Muscle layer of colon (tissue), 2 donors: Measurements from ENCODE around the gene JMJD7.

Experiments used
- H3K27ac ChIP-seq: one replicate; pipeline ENCODE4 v1.7.0; 2013; ENCODE audit warnings: low read depth, mild to moderate bottlenecking, low read length, moderate library complexity
- H3K27me3 ChIP-seq, 2 donors: one replicate each; pipeline ENCODE4 v1.7.0; 2013; ENCODE audit warnings: low read length in 2 of 2, mild to moderate bottlenecking in 2 of 2; ENCODE audit not compliant: insufficient read depth in 2 of 2, control insufficient read depth in 1 of 2
- H3K36me3 ChIP-seq: one replicate; pipeline ENCODE4 v1.7.0; 2013; ENCODE audit warnings: mild to moderate bottlenecking, low read length; ENCODE audit not compliant: insufficient read depth
- H3K4me1 ChIP-seq: one replicate; pipeline ENCODE4 v1.7.0; 2013; ENCODE audit warnings: mild to moderate bottlenecking, low read length; ENCODE audit not compliant: insufficient read depth
- H3K4me3 ChIP-seq, 2 donors: one replicate each; pipeline ENCODE4 v1.7.0; 2013; ENCODE audit warnings: low read length in 2 of 2, low read depth in 1 of 2, mild to moderate bottlenecking in 1 of 2, moderate library complexity in 1 of 2
- H3K9ac ChIP-seq: one replicate; pipeline ENCODE4 v1.7.0; 2013; ENCODE audit warnings: low read length
- H3K9me3 ChIP-seq: one replicate; pipeline ENCODE4 v1.7.0; 2013; ENCODE audit warnings: mild to moderate bottlenecking, low read length
- donor health status: abdominal sarcoma.
- donor health status: Adenocarcinoma of cecum.

JMJD7 gene

DNA sequence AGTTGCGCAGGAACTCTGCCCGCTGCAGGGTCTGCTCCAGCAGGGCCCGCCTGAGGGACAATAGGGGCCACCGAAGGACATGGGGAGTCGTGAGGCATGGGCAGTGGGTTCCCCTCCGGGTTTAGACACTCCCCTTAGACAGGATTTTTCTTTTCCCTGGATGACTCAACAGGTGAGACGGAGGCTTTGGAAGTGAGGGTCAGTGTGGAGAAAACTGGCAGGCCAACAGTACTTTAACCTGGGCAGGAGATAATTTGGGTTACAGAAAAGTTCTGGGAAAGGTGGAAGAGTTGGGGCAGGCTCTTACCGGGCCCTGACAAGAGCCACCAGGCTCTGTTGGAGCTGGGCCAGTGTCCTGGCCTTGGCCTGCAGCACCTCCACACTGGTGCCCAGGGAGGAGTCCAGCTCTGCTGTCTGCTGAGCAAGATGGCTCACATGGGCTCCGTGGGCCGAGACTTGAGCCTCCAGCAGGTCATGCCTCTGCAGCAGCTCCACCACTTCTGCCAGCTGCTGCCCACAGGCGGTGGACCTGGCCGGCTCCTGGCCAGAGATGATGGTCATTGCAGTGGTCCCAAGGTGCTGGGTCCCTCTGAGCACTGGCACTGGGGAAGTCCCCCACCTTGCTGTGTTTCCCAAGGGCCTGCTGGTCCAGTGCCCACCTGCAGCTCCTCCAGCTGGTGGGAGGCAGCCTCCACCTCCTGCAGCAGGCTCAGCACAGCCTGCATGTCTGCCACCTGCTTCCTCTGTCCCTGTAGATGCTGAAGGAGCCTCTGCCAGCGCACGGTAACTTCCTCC is 55.0 kb downstream of the JMJD7 start:
- Histone ChIP-seq H3K27ac (no peak overlapping the region), H3K9ac (no peak overlapping the region), H3K4me3 (no peak overlapping the region), H3K9me3 (no peaks in the 10 kb centered on the region), H3K4me1 (peaks cover 3% of the 10 kb centered on the region), H3K27me3 (peaks cover 0 to 18% of the 10 kb centered on the region in 2 donors), H3K36me3 (no peaks in the 10 kb centered on the region)

DNA sequence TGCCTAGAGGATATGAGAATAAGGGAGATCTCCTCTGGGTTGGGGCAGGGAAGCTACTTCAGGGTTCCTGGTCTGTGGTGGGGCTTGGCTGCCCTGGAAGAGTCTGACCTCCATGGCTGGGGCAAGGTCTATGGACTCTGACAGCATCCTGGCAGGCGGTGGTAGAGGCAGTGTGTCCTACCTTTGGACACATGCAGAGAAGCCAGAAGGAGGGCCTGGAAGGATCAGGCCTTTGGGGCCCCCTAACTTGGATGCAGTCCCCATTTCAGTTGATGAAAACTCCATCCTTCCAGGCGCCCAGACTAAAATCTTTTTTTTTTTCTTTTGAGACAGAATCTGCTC is 55.6 kb downstream of the JMJD7 start:
- peaks cover 0 to 18% of the 10 kb centered on the region in 2 donors for H3K27me3 ChIP-seq
- H3K4me1 ChIP-seq = peaks cover 3% of the 10 kb centered on the region
- H3K27ac ChIP-seq = no peak overlapping the region
- no peaks in the 10 kb centered on the region for H3K9me3 ChIP-seq
- no peak overlapping the region for H3K4me3 ChIP-seq
- H3K36me3 ChIP-seq = no peaks in the 10 kb centered on the region
- no peak overlapping the region for H3K9ac ChIP-seq

DNA sequence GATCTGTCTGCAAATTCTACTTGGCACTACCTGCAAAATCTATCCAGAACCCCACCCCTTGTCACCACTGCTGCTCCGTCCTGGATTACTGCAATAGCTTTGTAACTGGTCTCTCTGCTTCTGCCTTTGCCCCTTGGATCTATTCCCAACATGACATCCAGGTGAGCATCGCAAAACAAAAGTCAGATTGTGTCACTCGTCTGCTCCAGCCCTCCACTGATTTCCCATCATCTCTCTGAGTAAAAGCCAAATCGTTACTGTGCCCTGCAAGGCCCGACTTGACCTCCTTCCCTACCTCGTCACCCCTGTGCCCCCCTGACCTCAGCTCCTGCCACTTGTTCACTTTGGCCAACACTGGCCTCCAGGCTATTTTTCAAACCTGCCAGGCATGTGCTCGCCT is 56.6 kb downstream of the JMJD7 start:
- peaks cover 0 to 18% of the 10 kb centered on the region in 2 donors for H3K27me3 ChIP-seq
- no peak overlapping the region for H3K4me3 ChIP-seq
- H3K9me3 ChIP-seq = no peaks in the 10 kb centered on the region
- H3K4me1 ChIP-seq = peaks cover 3% of the 10 kb centered on the region
- no peak overlapping the region for H3K9ac ChIP-seq
- H3K27ac ChIP-seq = no peak overlapping the region
- H3K36me3 ChIP-seq = no peaks in the 10 kb centered on the region

DNA sequence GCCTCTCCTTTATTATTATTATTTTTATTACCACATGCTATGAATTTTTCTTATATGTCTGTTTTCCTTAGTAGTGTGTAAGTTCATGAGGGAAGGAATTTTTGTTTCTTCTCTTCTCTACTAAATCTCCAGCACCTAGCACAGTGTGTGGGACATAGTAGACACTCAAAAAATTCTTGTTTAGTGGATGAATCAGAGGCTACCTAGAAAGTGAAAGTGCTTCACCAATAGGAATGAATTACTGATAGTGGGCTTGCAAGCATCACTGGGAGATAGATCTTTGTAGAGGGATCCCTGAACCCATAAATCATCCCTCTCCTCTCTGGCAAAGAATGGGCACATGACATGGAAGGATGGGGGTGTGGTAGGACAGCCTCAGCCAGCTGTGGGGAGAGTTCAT is 57.4 kb downstream of the JMJD7 start:
- Histone ChIP-seq H3K9ac (no peak overlapping the region), H3K4me3 (no peak overlapping the region), H3K9me3 (no peaks in the 10 kb centered on the region), H3K4me1 (peaks cover 3% of the 10 kb centered on the region), H3K36me3 (no peaks in the 10 kb centered on the region), H3K27ac (no peak overlapping the region), H3K27me3 (peaks cover 0 to 11% of the 10 kb centered on the region in 2 donors)

DNA sequence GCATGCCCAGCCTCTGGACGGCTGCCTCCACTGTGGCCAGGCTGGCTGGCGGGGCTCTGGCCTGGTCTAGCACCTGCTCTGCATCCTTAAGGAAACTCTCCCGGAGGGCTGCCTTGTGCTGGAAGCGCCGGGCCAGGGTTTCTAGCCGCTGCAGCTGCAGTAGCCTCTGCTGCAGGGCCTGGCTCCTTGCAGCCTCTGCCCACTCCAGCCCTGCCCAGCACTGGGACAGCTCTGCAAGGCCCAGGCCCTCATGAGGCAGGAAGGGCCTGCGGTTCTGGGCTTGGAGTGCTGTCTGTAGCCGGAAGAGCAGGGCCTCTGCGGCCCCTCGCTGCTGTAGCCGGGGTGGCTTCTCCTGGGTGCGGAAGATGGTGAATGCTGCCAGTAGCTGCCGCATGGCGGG is 57.9 kb downstream of the JMJD7 start:
- no peak overlapping the region for H3K4me3 ChIP-seq
- no peak overlapping the region for H3K27ac ChIP-seq
- H3K36me3 ChIP-seq = no peaks in the 10 kb centered on the region
- H3K27me3 ChIP-seq = peaks cover 0 to 8% of the 10 kb centered on the region in 2 donors
- no peaks in the 10 kb centered on the region for H3K9me3 ChIP-seq
- no peak overlapping the region for H3K9ac ChIP-seq
- H3K4me1 ChIP-seq = peaks cover 3% of the 10 kb centered on the region

DNA sequence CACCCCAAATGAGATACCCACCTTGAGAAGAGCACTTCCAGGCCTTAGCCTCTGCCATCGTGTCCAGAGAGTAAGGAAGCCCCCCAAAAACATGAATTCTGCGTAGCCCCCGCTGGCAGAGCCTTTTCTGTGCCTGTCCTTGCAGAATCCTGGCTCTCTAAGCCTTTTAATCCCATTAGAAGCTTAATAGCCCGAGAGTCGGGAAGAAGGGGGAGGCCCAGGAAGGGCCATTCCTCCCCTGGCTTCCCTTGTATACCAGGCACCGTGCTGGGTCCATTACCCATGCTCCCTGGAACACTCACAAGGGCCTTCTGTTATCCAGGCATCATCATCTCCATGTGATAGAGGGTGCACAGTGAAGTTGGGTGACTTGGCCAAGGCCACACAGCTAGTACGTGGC is 58.8 kb downstream of the JMJD7 start:
- Histone ChIP-seq H3K27ac (no peak overlapping the region), H3K4me3 (no peak overlapping the region), H3K4me1 (peaks cover 3% of the 10 kb centered on the region), H3K9ac (no peak overlapping the region), H3K27me3 (no peaks in the 10 kb centered on the region), H3K36me3 (no peaks in the 10 kb centered on the region), H3K9me3 (no peaks in the 10 kb centered on the region)

DNA sequence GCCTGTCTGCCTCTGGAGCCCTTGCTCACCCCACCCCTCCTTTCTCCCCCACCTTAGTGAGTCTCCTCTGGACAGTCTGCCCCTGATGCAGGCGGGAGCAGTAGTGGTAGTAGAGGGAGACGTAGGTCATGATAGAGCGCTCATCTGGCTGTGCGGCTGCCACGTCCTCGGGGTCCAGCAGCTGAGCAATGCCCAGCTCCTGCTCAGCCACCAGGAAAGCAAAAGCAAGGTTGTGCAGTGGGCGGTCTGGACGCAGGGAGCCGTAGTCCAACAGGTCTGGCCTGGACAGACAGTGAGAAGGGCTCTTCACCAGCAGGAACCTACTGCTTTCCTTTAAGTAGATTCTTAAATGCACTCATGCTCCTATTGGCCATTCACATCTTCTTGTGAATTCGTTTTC is 59.3 kb downstream of the JMJD7 start:
- Histone ChIP-seq H3K27me3 (no peaks in the 10 kb centered on the region), H3K27ac (no peak overlapping the region), H3K4me1 (peaks cover 3% of the 10 kb centered on the region), H3K9me3 (no peaks in the 10 kb centered on the region), H3K9ac (no peak overlapping the region), H3K36me3 (no peaks in the 10 kb centered on the region), H3K4me3 (no peak overlapping the region)
